Epithelial cell of proximal tubule (primary cell): ENCODE measurements around the gene TFPI. TPM values are rescaled to one million over a fixed set of nuclear protein-coding genes. Genes with fewer than 3 reads are reported as not detected.

Experiments
- DNase-seq: peaks from one replicate; pipeline ENCODE4 v3.0.0-alpha.2; 2011; ENCODE audit warnings: low read depth
- H3K4me3 ChIP-seq: 2 replicates; pipeline ENCODE4 v1.5.1; 2011; ENCODE audit warnings: low read depth, mild to moderate bottlenecking, low read length
- total RNA-seq: library from RNA; depleted of rRNA; stranded (reverse); fragments of >200 nt; gene quantifications from 2 replicates; pipeline ENCODE4 v1.2.3, GENCODE V29; 2015
- TF ChIP-seq, protein P1 (sequence below): conservative IDR thresholded peaks from 2 replicates; pipeline ENCODE4 v1.5.1; 2012; ENCODE audit warnings: low read depth, mild to moderate bottlenecking, low read length

TFPI gene
- total RNA-seq, 1 donor from 2014 or later, result 99.7 TPM

DNA sequence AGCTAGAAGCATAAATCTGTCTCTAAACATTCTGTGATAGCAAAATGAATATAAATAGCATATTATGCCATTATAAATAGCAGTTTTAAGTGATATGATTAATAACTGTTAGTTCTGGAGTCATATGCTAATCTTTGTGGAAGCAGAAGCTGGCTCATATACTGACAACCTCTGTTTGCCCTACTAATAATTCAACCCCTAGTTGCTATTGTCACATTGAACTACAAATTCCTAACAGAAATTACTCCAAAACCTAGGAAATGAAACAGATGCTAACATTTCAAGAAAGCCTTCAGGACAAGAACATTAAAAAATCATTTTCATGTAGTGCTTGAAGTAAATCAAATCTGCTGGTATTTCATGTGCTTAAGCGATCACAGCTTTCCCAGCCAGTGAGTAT, 134.4 kb downstream of the TFPI start:
- no peak for DNase-seq
- TF ChIP-seq, protein P1, sequence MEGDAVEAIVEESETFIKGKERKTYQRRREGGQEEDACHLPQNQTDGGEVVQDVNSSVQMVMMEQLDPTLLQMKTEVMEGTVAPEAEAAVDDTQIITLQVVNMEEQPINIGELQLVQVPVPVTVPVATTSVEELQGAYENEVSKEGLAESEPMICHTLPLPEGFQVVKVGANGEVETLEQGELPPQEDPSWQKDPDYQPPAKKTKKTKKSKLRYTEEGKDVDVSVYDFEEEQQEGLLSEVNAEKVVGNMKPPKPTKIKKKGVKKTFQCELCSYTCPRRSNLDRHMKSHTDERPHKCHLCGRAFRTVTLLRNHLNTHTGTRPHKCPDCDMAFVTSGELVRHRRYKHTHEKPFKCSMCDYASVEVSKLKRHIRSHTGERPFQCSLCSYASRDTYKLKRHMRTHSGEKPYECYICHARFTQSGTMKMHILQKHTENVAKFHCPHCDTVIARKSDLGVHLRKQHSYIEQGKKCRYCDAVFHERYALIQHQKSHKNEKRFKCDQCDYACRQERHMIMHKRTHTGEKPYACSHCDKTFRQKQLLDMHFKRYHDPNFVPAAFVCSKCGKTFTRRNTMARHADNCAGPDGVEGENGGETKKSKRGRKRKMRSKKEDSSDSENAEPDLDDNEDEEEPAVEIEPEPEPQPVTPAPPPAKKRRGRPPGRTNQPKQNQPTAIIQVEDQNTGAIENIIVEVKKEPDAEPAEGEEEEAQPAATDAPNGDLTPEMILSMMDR, result no peak

DNA sequence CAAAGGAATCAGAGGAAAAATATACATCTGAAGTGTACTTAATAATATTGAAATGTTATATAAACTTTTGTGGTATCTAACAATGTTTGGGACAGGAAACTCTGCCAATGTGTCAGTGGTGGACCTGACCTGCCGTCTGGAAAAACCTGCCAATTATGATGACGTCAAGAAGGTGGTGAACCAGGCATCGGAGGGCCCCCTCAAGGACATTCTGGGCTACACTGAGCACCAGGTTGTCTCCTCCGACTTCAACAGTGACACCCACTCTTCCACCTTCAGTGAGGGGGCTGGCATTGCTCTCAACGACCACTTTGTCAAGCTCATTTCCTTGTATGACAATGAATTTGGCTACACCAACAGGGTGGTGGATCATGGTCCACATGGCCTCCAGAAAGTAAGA, 138.8 kb downstream of the TFPI start:
- no peak overlapping the region for H3K4me3 ChIP-seq
- DNase-seq, result no peak
- TF ChIP-seq, protein P1, result no peak

More for the DNA sequence above, 134.4 kb downstream of the TFPI start:
- H3K4me3 ChIP-seq, result no peak overlapping the region

Other genes with a start within 250 kb of the TFPI start
- gene CALCRL, start 106.2 kb downstream of the TFPI start, total RNA-seq, result 0.06 and 0.51 TPM in 2 replicates